RWPE2 (cell line): Measurements from ENCODE around the gene RPS19BP1.

ENCODE experiments used
- ATAC-seq: fragments of 200-7000 bp; cut with Tn5 transposase; 3 replicates; pipeline ENCODE4 v1.9.1; 2021; ENCODE audit warnings: low read depth
- DNase-seq: peaks from one replicate; pipeline ENCODE4 v3.0.0-alpha.2; 2020; ENCODE audit warnings: low spot score
- H3K27ac ChIP-seq: fragments of 450-650 bp; 2 replicates; pipeline ENCODE4 v1.5.1; 2017; ENCODE audit warnings: mild to moderate bottlenecking; ENCODE audit not compliant: poor library complexity, severe bottlenecking
- H3K27me3 ChIP-seq: fragments of 250-450 bp; sonication (Bioruptor Pico); 2 replicates; pipeline ENCODE4 v1.5.1; 2021; ENCODE audit warnings: mild to moderate bottlenecking, moderate library complexity; ENCODE audit not compliant: insufficient read depth, poor library complexity, severe bottlenecking
- H3K36me3 ChIP-seq: fragments of 250-450 bp; sonication (Bioruptor Pico); 2 replicates; pipeline ENCODE4 v1.5.1; 2020; ENCODE audit warnings: low read depth, mild to moderate bottlenecking, moderate library complexity
- H3K4me1 ChIP-seq: fragments of 250-450 bp; sonication (Bioruptor Pico); 2 replicates; pipeline ENCODE4 v1.5.1; 2021; ENCODE audit warnings: mild to moderate bottlenecking, moderate library complexity; ENCODE audit not compliant: insufficient read depth, poor library complexity, severe bottlenecking
- H3K4me3 ChIP-seq: fragments of 250-450 bp; sonication (Bioruptor Pico); 2 replicates; pipeline ENCODE4 v1.5.1; 2021; ENCODE audit warnings: mild to moderate bottlenecking, moderate library complexity; ENCODE audit not compliant: severe bottlenecking
- H3K9me3 ChIP-seq: fragments of 250-450 bp; sonication (Bioruptor Pico); 2 replicates; pipeline ENCODE4 v1.5.1; 2021; ENCODE audit warnings: mild to moderate bottlenecking, moderate library complexity; ENCODE audit not compliant: severe bottlenecking
- TF ChIP-seq, protein P1 (sequence below): fragments of 450-650 bp; IDR thresholded peaks from one replicate; pipeline ENCODE4 v1.5.1; 2017; ENCODE audit warnings: mild to moderate bottlenecking, moderate library complexity; ENCODE audit not compliant: poor library complexity, severe bottlenecking

RPS19BP1 gene

DNA sequence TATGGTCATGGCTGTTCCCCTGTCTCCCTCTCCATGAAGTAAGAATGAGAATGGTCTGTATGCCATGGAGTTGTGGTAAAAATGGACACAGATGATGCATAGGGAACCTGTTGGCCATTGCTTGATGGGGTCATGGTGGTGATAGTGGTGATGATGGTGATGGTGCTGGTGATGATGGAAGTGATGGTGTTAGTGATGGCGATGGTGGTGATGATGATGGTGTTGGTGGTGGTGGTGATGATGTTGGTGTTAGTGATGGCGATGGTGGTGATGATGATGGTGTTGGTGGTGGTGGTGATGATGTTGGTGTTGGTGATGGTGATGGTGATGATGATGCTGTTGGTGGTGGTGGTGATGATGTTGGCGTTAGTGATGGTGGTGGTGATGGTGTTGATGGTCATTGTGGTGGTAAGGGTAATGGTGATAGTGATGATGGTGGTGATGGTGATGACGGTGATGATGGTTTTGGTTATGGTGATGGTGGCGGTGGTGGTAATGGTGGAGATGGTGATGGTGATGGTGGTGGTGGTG, 32.9 kb upstream of the RPS19BP1 start:
- Histone ChIP-seq H3K4me3 (no peak overlapping the region), H3K4me1 (peaks cover 4% of the 10 kb centered on the region)
- TF ChIP-seq, protein P1, sequence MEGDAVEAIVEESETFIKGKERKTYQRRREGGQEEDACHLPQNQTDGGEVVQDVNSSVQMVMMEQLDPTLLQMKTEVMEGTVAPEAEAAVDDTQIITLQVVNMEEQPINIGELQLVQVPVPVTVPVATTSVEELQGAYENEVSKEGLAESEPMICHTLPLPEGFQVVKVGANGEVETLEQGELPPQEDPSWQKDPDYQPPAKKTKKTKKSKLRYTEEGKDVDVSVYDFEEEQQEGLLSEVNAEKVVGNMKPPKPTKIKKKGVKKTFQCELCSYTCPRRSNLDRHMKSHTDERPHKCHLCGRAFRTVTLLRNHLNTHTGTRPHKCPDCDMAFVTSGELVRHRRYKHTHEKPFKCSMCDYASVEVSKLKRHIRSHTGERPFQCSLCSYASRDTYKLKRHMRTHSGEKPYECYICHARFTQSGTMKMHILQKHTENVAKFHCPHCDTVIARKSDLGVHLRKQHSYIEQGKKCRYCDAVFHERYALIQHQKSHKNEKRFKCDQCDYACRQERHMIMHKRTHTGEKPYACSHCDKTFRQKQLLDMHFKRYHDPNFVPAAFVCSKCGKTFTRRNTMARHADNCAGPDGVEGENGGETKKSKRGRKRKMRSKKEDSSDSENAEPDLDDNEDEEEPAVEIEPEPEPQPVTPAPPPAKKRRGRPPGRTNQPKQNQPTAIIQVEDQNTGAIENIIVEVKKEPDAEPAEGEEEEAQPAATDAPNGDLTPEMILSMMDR = no peak

DNA sequence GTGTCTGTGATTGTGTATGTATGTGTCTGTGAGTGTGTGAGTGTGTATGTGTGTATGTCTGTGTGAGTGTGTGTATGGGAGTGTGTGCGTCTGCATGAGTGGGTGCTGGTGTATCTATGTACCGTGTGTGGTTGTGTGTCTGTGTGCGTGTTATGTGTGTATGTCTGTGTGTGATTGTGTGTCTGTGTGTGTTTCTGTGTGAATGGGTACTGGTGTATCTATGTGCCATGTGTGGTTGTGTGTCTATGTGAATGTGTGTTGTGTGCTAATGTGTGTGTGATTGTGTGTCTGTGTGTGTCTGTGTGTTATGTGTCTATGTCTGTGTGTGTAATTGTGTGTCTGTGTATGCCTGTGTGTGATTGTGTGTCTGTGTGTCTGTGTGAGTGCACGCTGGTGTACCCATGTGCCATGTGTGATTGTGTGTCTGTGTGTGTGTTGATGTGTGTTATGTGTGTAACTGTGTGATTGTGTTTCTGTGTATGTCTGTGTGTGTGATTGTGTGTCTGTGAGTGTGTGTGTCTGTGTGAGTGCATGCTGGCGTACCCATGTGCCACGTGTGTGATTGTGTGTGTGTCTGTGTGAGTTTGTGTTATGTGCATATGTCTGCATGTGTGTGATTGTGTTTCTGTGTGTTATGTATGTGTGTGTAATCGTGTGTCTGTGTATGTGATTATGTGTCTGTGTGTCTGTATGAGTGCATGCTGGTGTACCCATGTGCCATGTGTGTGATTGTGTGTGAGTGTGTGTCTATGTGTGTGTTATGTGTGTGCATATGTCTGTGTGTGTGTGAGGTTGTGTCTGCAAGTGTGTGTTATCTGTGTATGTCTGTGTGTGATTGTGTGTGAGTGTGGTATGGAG, 31.3 kb upstream of the RPS19BP1 start:
- no peak overlapping the region for H3K4me3 ChIP-seq
- DNase-seq (no peak), ATAC-seq (no peak)
- H3K27me3 ChIP-seq = peaks cover 4% of the 10 kb centered on the region
- no peaks in the 10 kb centered on the region for H3K36me3 ChIP-seq
- H3K4me1 ChIP-seq = peaks cover 4% of the 10 kb centered on the region
- H3K27ac ChIP-seq = no peak overlapping the region
- H3K9me3 ChIP-seq = no peaks in the 10 kb centered on the region
- TF ChIP-seq, protein P1 = no peak

More for the DNA sequence above, 32.9 kb upstream of the RPS19BP1 start:
- Histone ChIP-seq H3K9me3 (no peaks in the 10 kb centered on the region), H3K36me3 (no peaks in the 10 kb centered on the region), H3K27ac (no peak overlapping the region), H3K27me3 (no peaks in the 10 kb centered on the region)
- DNase-seq (no peak), ATAC-seq (no peak)

DNA sequence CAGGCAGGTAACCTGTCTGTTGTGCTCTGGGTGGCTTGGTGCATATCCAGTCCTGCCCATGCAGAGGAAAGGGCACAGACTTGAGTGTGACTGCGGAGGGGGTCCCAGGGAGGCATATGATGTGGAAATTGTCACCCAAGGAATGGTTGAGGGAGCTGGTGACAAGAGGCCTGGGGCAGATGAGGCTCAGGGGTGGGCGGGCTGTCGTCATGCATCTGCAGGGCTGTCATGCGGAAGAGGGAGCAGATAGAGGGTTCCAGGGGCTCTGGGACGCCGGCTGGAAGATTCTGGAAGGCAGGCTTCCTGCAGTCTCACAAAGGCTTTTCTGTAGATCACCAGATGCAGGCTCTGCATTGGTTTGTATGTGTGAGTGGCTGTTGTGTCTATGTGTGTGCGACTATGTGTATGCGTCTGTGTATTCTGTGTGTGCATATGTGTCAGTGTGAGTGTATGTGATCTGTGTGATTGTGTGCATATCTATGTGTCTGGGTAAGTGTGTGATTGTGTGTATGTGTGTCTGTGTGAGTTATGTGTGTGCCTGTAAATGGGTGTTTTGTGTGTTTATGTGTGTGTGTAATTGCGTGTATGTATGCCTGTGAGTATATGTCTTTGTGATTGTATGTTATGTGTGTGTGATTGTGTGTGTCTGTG, 30.4 kb upstream of the RPS19BP1 start:
- no peaks in the 10 kb centered on the region for H3K36me3 ChIP-seq
- H3K9me3 ChIP-seq = no peaks in the 10 kb centered on the region
- H3K4me3 ChIP-seq = no peak overlapping the region
- ATAC-seq = no peak
- H3K27ac ChIP-seq = no peak overlapping the region
- no peak for DNase-seq
- peaks cover 4% of the 10 kb centered on the region for H3K4me1 ChIP-seq
- TF ChIP-seq, protein P1 = no peak
- peaks cover 12% of the 10 kb centered on the region for H3K27me3 ChIP-seq

DNA sequence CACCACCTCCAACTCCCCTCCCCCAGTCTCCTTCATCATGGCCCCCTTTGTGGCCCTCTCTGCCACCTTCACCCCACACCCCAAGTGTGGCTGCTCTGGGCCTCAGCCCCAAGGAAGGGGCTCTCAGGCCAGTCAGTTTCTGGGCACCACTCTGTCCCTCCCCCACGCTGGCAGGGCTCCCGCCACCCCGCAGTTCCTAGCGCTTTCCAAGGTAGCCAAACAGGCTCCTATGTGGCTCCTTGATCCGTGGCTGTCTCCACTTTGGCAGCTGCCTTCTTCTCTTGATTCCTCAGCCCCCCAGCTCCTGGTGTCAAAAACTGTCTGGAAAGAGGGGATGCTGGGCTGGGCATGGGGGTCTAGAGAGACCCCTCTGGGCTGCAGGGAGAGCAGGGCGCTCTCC, 27.6 kb upstream of the RPS19BP1 start:
- H3K27ac ChIP-seq = no peak overlapping the region
- DNase-seq = no peak
- peaks cover 30% of the 10 kb centered on the region for H3K27me3 ChIP-seq

More for the DNA sequence above, 27.6 kb upstream of the RPS19BP1 start:
- H3K9me3 ChIP-seq = no peaks in the 10 kb centered on the region
- H3K36me3 ChIP-seq = no peaks in the 10 kb centered on the region
- ATAC-seq = no peak
- no peak overlapping the region for H3K4me3 ChIP-seq
- TF ChIP-seq, protein P1 = no peak
- no peaks in the 10 kb centered on the region for H3K4me1 ChIP-seq
